Stomach (tissue), 9 donors: Measurements from ENCODE around the gene ATN1. TPM values are rescaled to one million over a fixed set of nuclear protein-coding genes. Genes with fewer than 3 reads are reported as not detected.

Experiments
- DNase-seq, 2 donors: peaks; one replicate each; pipeline versions ENCODE4 v3.0.0 to v3.0.0-alpha.2; 2013 to 2019
- H3K27ac ChIP-seq, 5 donors: fragments of 200-600 bp in 4 of 5; sonication (generic) in 4 of 5; one replicate each; pipeline ENCODE4 v1.5.1; 2013 to 2019; ENCODE audit warnings: mild to moderate bottlenecking in 1 of 5, moderate library complexity in 1 of 5
- H3K27me3 ChIP-seq, 3 donors: fragments of 200-600 bp; sonication (generic); one replicate each; pipeline ENCODE4 v1.5.1; 2017 to 2019; ENCODE audit warnings: mixed run types in 1 of 3
- H3K36me3 ChIP-seq, 4 donors: fragments of 200-600 bp; sonication (generic); 1 replicate in 3 of 4; 2 replicates in 1 of 4; pipeline ENCODE4 v1.5.1; 2016 to 2019
- H3K4me1 ChIP-seq, 4 donors: fragments of 200-600 bp; sonication (generic); one replicate each; pipeline ENCODE4 v1.5.1; 2016 to 2019
- H3K4me3 ChIP-seq, 4 donors: fragments of 200-600 bp; sonication (generic) in 3 of 4; one replicate each; pipeline ENCODE4 v1.5.1; 2016 to 2019; ENCODE audit warnings: mild to moderate bottlenecking in 1 of 4
- H3K9me3 ChIP-seq, 4 donors: fragments of 200-600 bp; sonication (generic); one replicate each; pipeline ENCODE4 v1.5.1; 2016 to 2019
- CTCF ChIP-seq, 7 experiments: fragments of 450-650 bp in 4 of 7; fragments of 200-600 bp in 3 of 7; sonication (generic) in 3 of 7; IDR thresholded peaks; one replicate each; pipeline ENCODE4 v1.5.1; 2016 to 2019; ENCODE audit warnings: antibody characterized with exemption in 7 of 7, control low read depth in 2 of 7, mild to moderate bottlenecking in 1 of 7
- EP300 ChIP-seq: sonication (generic); formaldehyde crosslinking; IDR thresholded peaks from one replicate; pipeline ENCODE4 v1.6.1; 2017; ENCODE audit warnings: antibody characterized with exemption
- POLR2A ChIP-seq, 4 donors: fragments of 450-650 bp; IDR thresholded peaks; one replicate each; pipeline ENCODE4 v1.6.1; 2016; ENCODE audit warnings: antibody characterized with exemption in 4 of 4, control low read depth in 2 of 4, mild to moderate bottlenecking in 1 of 4, moderate library complexity in 1 of 4
- POLR2AphosphoS5 ChIP-seq, 3 donors: sonication (generic); formaldehyde crosslinking; IDR thresholded peaks; one replicate each; pipeline ENCODE4 v1.6.1; 2016; ENCODE audit warnings: antibody characterized with exemption in 3 of 3
- WGBS, 5 donors: extraction: QIAGEN DNeasy Blood & Tissue Kit in 3 of 5; methylation state at CpG; one replicate each; pipeline versions ENCODE4 v1.1.5 to v1.1.7; 2013 to 2018; 5-methylcytosine and 5-hydroxymethylcytosine counted together
- intact Hi-C: fragments of 100-400 bp; cut with DNase I; formaldehyde crosslinking; loops from one replicate; pipeline ENCODE4 v1.15.1; 2023; ENCODE audit warnings: low total_unique reads
- polyA plus RNA-seq, 3 donors: library from polyadenylated mRNA; stranded (reverse); fragments of 200-250 nt; gene quantifications; one replicate each; pipeline ENCODE4 v1.2.3, GENCODE V29; 2013
- total RNA-seq, 5 donors: library from RNA; depleted of rRNA; stranded (reverse); fragments of >200 nt; gene quantifications; one replicate each; pipeline versions ENCODE4 v1.1.0 to v1.2.3, GENCODE V29; 2014 to 2016
- donor health status: healthy with polysubstance abuse.
- donor health status: Bipolar disorder and iron deficiency.
- donor health status: healthy.

ATN1 gene
- total and polyA plus RNA-seq, 8 donors = 23.3 to 694 (median 73.5) TPM

GRCh38 chr12:6957741-6958608, 30.2 kb downstream of the ATN1 start:
- peak overlapping the region in 1 of 4 donors; percentile 13 for H3K4me3 ChIP-seq
- H3K27me3 ChIP-seq = no peaks in the 10 kb centered on the region
- no peak for DNase-seq
- WGBS, 5 donors = 80 to 88% (median 85%) methylated on average over 22 to 28 of the region's 28 CpGs
- no peaks in the 10 kb centered on the region for H3K9me3 ChIP-seq
- peak overlapping the region in 4 of 5 donors; percentile 60 to 96 (median 94) for H3K27ac ChIP-seq
- H3K4me1 ChIP-seq = peaks cover 34 to 97% (median 57%) of the 10 kb centered on the region in 4 donors
- peaks cover 3 to 41% (median 30%) of the 10 kb centered on the region in 4 donors for H3K36me3 ChIP-seq
- TF ChIP-seq EP300 (no peak), POLR2A (IDR thresholded peaks at IDR 0.05) (no peak), POLR2AphosphoS5 (IDR thresholded peaks at IDR 0.05) (no peak), CTCF (IDR thresholded peaks at IDR 0.05) (no peak)
- intact Hi-C loops = no loop called here

GRCh38 chr12:6958609-6959057, 30.9 kb downstream of the ATN1 start:
- Histone ChIP-seq H3K4me3 (peak overlapping the region in 1 of 4 donors; percentile 13), H3K4me1 (peaks cover 36 to 91% (median 57%) of the 10 kb centered on the region in 4 donors), H3K36me3 (peaks cover 3 to 41% (median 30%) of the 10 kb centered on the region in 4 donors), H3K27ac (peak overlapping the region; percentile 6 to 96 (median 93)), H3K27me3 (no peaks in the 10 kb centered on the region), H3K9me3 (no peaks in the 10 kb centered on the region)
- TF ChIP-seq CTCF (IDR thresholded peaks at IDR 0.05) (no peak), EP300 (no peak), POLR2AphosphoS5 (IDR thresholded peaks at IDR 0.05) (no peak), POLR2A (IDR thresholded peaks at IDR 0.05) (no peak)
- intact Hi-C loops = no loop called here
- 59 to 78% (median 71%) methylated on average over 10 of the region's 10 CpGs for WGBS, 5 donors
- DNase-seq = no peak

- intact Hi-C loops = no loop called here
- peaks cover 36 to 90% (median 56%) of the 10 kb centered on the region in 4 donors for H3K4me1 ChIP-seq
- peak overlapping the region; percentile 6 to 96 (median 93) for H3K27ac ChIP-seq
- H3K36me3 ChIP-seq = peaks cover 3 to 41% (median 30%) of the 10 kb centered on the region in 4 donors
- TF ChIP-seq POLR2A (IDR thresholded peaks at IDR 0.05) (no peak), POLR2AphosphoS5 (IDR thresholded peaks at IDR 0.05) (peak in 1 of 3 donors; percentile 28), EP300 (no peak), CTCF (IDR thresholded peaks at IDR 0.05) (no peak)
- H3K27me3 ChIP-seq = no peaks in the 10 kb centered on the region
- peak overlapping the region in 1 of 4 donors; percentile 19 for H3K4me3 ChIP-seq
- WGBS, 5 donors = 66 to 76% (median 69%) methylated on average over 19 to 24 of the region's 24 CpGs
- DNase-seq = peak in 1 of 2 donors; percentile 66
- H3K9me3 ChIP-seq = no peaks in the 10 kb centered on the region
These were observed 31.5 kb downstream of the ATN1 start for GRCh38 chr12:6959058-6959804.
